RWPE1 (cell line): ENCODE results near the gene INSIG1.

Source experiments
- CTCF ChIA-PET: fragments of 350-600 bp; sonication (Branson Sonifier 250); formaldehyde crosslinking; extraction: SDS; loops from one replicate; lab custom pipeline; 2021; lab: Yijun Ruan, JAX
- POLR2A ChIA-PET: fragments of 400-600 bp; formaldehyde crosslinking; extraction: SDS; loops from one replicate; lab custom pipeline; 2020; ENCODE audit warnings: antibody characterized with exemption; ENCODE audit not compliant: low non-redundant PET; lab: Yijun Ruan, JAX
- DNase-seq: peaks from one replicate; pipeline ENCODE4 v3.0.0; 2012; ENCODE audit warnings: low spot score
- H3K27ac ChIP-seq: fragments of 450-650 bp; 2 replicates; pipeline ENCODE4 v1.5.1; 2017
- TF ChIP-seq, protein P1 (sequence below): fragments of 450-650 bp; conservative IDR thresholded peaks from 2 replicates; pipeline ENCODE4 v1.5.1; 2017; ENCODE audit warnings: low read depth, mild to moderate bottlenecking

Gene INSIG1

DNA sequence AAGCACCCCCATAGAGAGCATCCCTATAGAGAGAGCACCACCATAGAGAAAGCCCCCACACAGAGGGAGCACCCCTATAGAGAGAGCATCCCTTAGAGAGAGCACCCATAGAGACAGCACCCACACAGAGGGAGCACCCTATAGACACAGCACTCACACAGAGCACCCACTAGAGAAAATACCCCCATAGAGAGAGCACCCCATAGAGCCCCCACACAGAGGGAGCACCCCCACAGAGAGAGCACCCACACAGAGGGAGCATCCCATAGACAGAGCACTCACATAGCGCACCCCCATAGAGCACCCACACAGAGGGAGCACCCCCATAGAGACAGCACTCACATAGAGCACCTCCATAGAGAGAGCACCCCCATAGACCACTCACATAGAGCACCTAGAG is 48.6 kb downstream of the INSIG1 start:
- ChIA-PET POLR2A (no interaction called here), CTCF (no interaction called here)
- DNase-seq, result no peak
- TF ChIP-seq, protein P1, sequence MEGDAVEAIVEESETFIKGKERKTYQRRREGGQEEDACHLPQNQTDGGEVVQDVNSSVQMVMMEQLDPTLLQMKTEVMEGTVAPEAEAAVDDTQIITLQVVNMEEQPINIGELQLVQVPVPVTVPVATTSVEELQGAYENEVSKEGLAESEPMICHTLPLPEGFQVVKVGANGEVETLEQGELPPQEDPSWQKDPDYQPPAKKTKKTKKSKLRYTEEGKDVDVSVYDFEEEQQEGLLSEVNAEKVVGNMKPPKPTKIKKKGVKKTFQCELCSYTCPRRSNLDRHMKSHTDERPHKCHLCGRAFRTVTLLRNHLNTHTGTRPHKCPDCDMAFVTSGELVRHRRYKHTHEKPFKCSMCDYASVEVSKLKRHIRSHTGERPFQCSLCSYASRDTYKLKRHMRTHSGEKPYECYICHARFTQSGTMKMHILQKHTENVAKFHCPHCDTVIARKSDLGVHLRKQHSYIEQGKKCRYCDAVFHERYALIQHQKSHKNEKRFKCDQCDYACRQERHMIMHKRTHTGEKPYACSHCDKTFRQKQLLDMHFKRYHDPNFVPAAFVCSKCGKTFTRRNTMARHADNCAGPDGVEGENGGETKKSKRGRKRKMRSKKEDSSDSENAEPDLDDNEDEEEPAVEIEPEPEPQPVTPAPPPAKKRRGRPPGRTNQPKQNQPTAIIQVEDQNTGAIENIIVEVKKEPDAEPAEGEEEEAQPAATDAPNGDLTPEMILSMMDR, result no peak
- H3K27ac ChIP-seq, result no peak overlapping the region

DNA sequence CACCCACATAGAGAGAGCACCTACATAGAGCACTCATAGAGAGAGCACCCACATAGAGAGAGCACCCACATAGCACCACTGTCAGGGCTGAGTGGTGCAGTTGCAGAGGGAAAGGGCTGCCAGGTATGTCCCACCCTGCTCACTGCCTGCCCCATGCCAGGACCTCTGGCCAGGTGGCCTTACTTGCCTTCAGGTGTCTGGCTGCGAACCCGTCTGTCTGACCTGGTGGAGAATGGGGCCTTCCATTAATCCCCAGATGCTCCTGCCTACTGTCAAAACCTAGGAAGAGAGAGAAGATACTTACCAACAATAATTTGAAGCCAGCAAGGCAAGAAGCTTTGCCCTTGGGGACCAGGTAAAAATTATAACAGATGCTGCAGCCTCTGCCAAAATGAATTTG is 51.1 kb downstream of the INSIG1 start:
- TF ChIP-seq, protein P1, result no peak
- CTCF ChIA-PET, result no interaction called here
- H3K27ac ChIP-seq, result no peak overlapping the region
- POLR2A ChIA-PET, result no interaction called here
- DNase-seq, result no peak

GRCh38 chr7:155349601-155350331 is 52.1 kb downstream of the INSIG1 start:
- TF ChIP-seq, protein P1, result no peak
- DNase-seq, result no peak
- H3K27ac ChIP-seq, result no peak overlapping the region
- ChIA-PET POLR2A (no interaction called here), CTCF (no interaction called here)

DNA sequence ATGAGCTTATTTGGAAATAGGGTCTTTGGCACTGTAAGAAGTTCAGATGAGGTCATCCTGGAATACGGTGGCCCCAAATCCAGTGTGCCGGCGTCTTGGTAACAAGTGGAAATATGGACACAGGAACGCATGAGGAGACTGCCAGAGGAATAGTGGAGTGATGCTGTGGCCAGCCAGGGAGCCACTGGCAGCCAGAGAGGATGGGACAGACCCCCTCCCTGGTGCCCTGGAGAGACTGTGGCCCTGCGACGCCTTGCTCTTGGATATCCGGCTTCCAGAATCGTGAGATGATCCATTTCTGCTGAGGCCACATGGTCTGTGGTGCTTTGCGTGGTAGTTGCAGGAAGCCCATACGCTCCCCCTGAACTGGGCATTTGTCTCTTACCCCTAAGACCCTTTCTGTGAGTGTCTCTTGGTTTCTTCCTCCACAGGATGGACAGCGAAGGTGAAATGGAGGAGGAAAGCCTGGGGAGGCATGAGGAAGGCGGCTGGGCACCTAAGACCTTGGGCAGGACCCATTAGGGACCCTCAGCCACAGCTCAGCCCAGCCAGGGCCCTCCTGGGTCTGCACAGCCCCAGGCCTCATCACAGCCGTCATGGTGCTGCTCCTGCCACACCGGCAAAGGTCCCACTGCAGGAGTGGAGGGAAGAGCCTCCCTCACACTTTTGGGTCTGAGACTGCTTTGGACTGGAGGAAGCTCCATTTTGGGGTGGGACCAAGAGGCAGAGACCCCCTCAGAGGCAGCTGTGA is 53.6 kb downstream of the INSIG1 start:
- POLR2A ChIA-PET, result no interaction called here
- DNase-seq, result no peak
- TF ChIP-seq, protein P1, result no peak
- H3K27ac ChIP-seq, result no peak overlapping the region
- CTCF ChIA-PET, result no interaction called here

DNA sequence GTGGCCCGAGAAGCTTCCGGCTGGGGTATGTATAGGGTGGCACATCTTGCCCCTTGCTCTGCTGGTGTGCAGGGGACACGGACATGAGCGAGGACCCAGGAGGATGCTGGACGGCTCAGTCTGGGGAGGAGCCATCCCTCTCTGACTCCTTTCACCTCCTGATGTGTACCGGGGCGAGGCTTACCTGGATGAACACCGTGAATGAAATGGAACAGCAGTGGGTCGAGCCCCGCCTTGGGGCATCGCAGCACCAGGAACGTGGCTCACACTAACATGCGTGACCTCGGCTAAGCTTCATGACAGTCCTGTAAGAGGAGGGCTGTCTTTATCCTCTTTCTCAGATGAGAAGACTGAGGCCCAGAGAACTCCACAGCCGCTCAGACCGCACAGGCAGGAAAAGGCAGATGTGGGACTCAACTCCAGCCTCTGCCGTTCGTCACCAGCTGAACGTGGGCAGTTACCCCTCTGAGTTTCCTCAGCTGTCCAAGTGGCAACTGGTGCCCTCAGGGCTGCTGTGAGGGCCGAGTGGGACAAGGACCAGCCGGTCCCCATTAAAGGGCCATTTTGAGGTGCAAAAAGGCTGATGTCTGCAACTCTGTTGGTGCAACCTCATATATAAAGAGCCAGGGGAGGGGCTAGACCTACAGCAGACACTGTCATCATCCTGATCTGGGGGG is 54.5 kb downstream of the INSIG1 start:
- ChIA-PET POLR2A (no interaction called here), CTCF (no interaction called here)
- DNase-seq, result no peak
- no peak overlapping the region for H3K27ac ChIP-seq
- TF ChIP-seq, protein P1, result no peak

DNA sequence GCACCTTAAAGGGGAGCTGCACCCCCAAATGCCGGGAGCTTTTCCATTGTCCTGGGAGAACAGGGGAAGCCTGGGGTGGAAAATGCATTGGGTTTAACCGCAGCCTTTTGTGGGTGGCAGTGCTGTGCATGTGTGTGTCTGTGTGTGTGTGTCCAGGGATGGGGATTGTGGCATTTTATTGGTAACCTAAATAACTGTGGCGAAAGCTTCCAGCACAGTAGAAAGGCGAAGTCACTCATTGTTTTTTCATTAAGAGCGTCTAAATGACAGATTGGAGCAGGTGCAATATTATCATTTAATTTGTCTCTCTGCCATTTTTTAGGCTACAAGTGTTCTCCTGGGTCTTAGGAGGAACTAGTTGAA is 55.1 kb downstream of the INSIG1 start:
- TF ChIP-seq, protein P1, result no peak
- CTCF ChIA-PET, result no interaction called here
- POLR2A ChIA-PET, result no interaction called here
- DNase-seq, result no peak
- no peak overlapping the region for H3K27ac ChIP-seq
